HepG2 (cell line): ENCODE measurements around the gene APRT. TPM values are rescaled to one million over a fixed set of nuclear protein-coding genes. Genes with fewer than 3 reads are reported as not detected.

Experiments used
- ATAC-seq: fragments of 200-7000 bp; cut with Tn5 transposase; 3 replicates; pipeline ENCODE4 v1.9.1; 2020; ENCODE audit warnings: mild to moderate bottlenecking, moderate library complexity
- BruUV-seq: library from RNA; stranded (reverse); fragments of 400-500 nt; replicated peaks from 2 replicates; lab custom pipeline; 2021; lab: Mats Ljungman, UMichigan
- CTCF ChIA-PET: fragments of 300-600 bp; formaldehyde crosslinking; extraction: SDS; loops from one replicate; lab custom pipeline; 2021; ENCODE audit warnings: low total read pairs, inconsistent platforms, low intra/inter-chr PET ratio; lab: Yijun Ruan, JAX
- POLR2A ChIA-PET: fragments of 350-600 bp; sonication (Branson Sonifier 250); formaldehyde crosslinking; loops from one replicate; lab custom pipeline; 2020; ENCODE audit warnings: antibody characterized with exemption, inconsistent platforms; lab: Yijun Ruan, JAX
- DNase-seq: peaks from one replicate; pipeline ENCODE4 v3.0.0-alpha.2; 2015; ENCODE audit warnings: low spot score
- FAIRE-seq: peaks from 3 replicates; lab custom pipeline; 2011; peaks lifted over from hg19 to GRCh38; lab: Jason Lieb, UNC
- H2AFZ ChIP-seq: one replicate; pipeline ENCODE4 v1.6.1; 2011; ENCODE audit warnings: low read length, inconsistent platforms
- H3K27ac ChIP-seq: fragments of 300-600 bp; 3 replicates; pipeline ENCODE4 v1.8.0; 2011; ENCODE audit warnings: mixed run types, mild to moderate bottlenecking, mixed read lengths, low read length, inconsistent platforms; ENCODE audit not compliant: insufficient read depth; ENCODE audit errors: extremely low read length
- H3K27me3 ChIP-seq, 2 experiments: fragments of 200-600 bp in 1 of 2; 2 replicates in 1 of 2; 3 replicates in 1 of 2; pipeline versions ENCODE4 v1.6.0 to v1.8.0; 2011; ENCODE audit warnings: low read length in 2 of 2, mild to moderate bottlenecking in 2 of 2, moderate library complexity in 2 of 2, inconsistent platforms in 1 of 2; ENCODE audit not compliant: insufficient read depth in 2 of 2, control insufficient read depth in 1 of 2
- H3K36me3 ChIP-seq, 2 experiments: fragments of 200-600 bp in 1 of 2; replicated peaks in 1 of 2; 2 replicates in 1 of 2; 3 replicates in 1 of 2; pipeline versions ENCODE4 v1.5.1 to v1.8.0; 2011; ENCODE audit warnings: low read length in 2 of 2, inconsistent platforms in 1 of 2; ENCODE audit not compliant: insufficient read depth in 2 of 2, control insufficient read depth in 1 of 2
- H3K4me1 ChIP-seq: 2 replicates; pipeline ENCODE4 v1.5.1; 2012; ENCODE audit warnings: low read length, inconsistent platforms; ENCODE audit not compliant: insufficient read depth
- H3K4me2 ChIP-seq: 2 replicates; pipeline ENCODE4 v1.6.0; 2011; ENCODE audit warnings: low read depth, low read length, inconsistent platforms
- H3K4me3 ChIP-seq, 3 experiments: fragments of 200-600 bp in 1 of 3; sonication (generic), shearing (Covaris generic) in 1 of 3; replicated peaks in 1 of 3; 2 replicates each; pipeline ENCODE4 v1.5.1; 2011 to 2016; ENCODE audit warnings: low read length in 3 of 3, inconsistent platforms in 2 of 3, low read depth in 2 of 3, mild to moderate bottlenecking in 2 of 3, control low read depth in 1 of 3, mixed read lengths in 1 of 3; ENCODE audit not compliant: insufficient read depth in 1 of 3
- H3K79me2 ChIP-seq: one replicate; pipeline ENCODE4 v1.6.1; 2011; ENCODE audit warnings: low read length, inconsistent platforms; ENCODE audit not compliant: insufficient read depth
- H3K9ac ChIP-seq: 2 replicates; pipeline ENCODE4 v1.6.0; 2011; ENCODE audit warnings: mild to moderate bottlenecking, low read depth, low read length, inconsistent platforms; ENCODE audit not compliant: insufficient read depth
- H3K9me3 ChIP-seq: 2 replicates; pipeline ENCODE4 v1.5.1; 2012; ENCODE audit warnings: mild to moderate bottlenecking, low read length
- H4K20me1 ChIP-seq: 2 replicates; pipeline ENCODE4 v1.6.0; 2011; ENCODE audit warnings: inconsistent platforms, mild to moderate bottlenecking, low read length, moderate library complexity; ENCODE audit not compliant: insufficient read depth
- CC2D1A ChIP-seq: sonication (generic); formaldehyde crosslinking; IDR thresholded peaks from 2 replicates; pipeline ENCODE4 v1.8.1; 2023; ENCODE audit warnings: mild to moderate bottlenecking, missing genetic modification reagents
- CEBPG ChIP-seq: IDR thresholded peaks from 2 replicates; pipeline ENCODE4 v1.6.1; 2016
- HNF4A ChIP-seq: sonication (generic); formaldehyde crosslinking; IDR thresholded peaks from 2 replicates; pipeline ENCODE4 v1.4.0; 2020; ENCODE audit warnings: missing genetic modification reagents
- NBN ChIP-seq: fragments of 450-650 bp; conservative IDR thresholded peaks from 2 replicates; pipeline ENCODE4 v1.6.1; 2017
- NR2F6 ChIP-seq, 2 experiments: IDR thresholded peaks; 2 replicates each; pipeline ENCODE4 v1.6.1; 2016; ENCODE audit warnings: antibody characterized with exemption in 1 of 2, mild to moderate bottlenecking in 1 of 2
- RARA ChIP-seq: IDR thresholded peaks from 2 replicates; pipeline ENCODE4 v1.6.1; 2016; ENCODE audit warnings: missing genetic modification reagents, missing compliant biosample characterization
- RBM22 ChIP-seq: fragments of 200-400 bp; formaldehyde crosslinking; optimal IDR thresholded peaks from 2 replicates; pipeline ENCODE3; 2017; ENCODE audit warnings: mild to moderate bottlenecking, low read length, moderate library complexity
- TBP ChIP-seq: sonication (generic); formaldehyde crosslinking; IDR thresholded peaks from 2 replicates; pipeline ENCODE4 v1.5.0; 2020; ENCODE audit warnings: missing genetic modification reagents
- XRCC5 ChIP-seq: fragments of 200-400 bp; formaldehyde crosslinking; optimal IDR thresholded peaks from 2 replicates; pipeline ENCODE3; 2017; ENCODE audit warnings: mild to moderate bottlenecking, low read length
- ZMYM3 ChIP-seq: sonication (generic); formaldehyde crosslinking; IDR thresholded peaks from 2 replicates; pipeline ENCODE4 v1.5.1; 2020; ENCODE audit warnings: mild to moderate bottlenecking, missing genetic modification reagents
- ZNF143 ChIP-seq: sonication (generic); formaldehyde crosslinking; IDR thresholded peaks from 2 replicates; pipeline ENCODE4 v1.4.0; 2020; ENCODE audit warnings: missing genetic modification reagents
- ZNF501 ChIP-seq: sonication (generic); formaldehyde crosslinking; IDR thresholded peaks from 2 replicates; pipeline ENCODE4 v1.5.1; 2020; ENCODE audit warnings: mild to moderate bottlenecking, moderate library complexity, missing genetic modification reagents
- ZNF569 ChIP-seq: sonication (generic); formaldehyde crosslinking; IDR thresholded peaks from 2 replicates; pipeline ENCODE4 v1.5.0; 2020; ENCODE audit warnings: mild to moderate bottlenecking, missing genetic modification reagents, moderate library complexity, borderline replicate concordance
- ZNF572 ChIP-seq: sonication (generic); formaldehyde crosslinking; IDR thresholded peaks from 2 replicates; pipeline ENCODE4 v1.5.1; 2020; ENCODE audit warnings: mild to moderate bottlenecking, missing genetic modification reagents
- ZNF772 ChIP-seq: sonication (generic); formaldehyde crosslinking; IDR thresholded peaks from 2 replicates; pipeline ENCODE4 v1.5.0; 2020; ENCODE audit warnings: mild to moderate bottlenecking, missing genetic modification reagents
- WGBS: methylation state at CpG from one replicate; pipeline ENCODE4 v1.1.6; 2017; ENCODE audit warnings: low lambda C conversion rate; 5-methylcytosine and 5-hydroxymethylcytosine counted together
- in situ Hi-C: cut with HindIII; loops from 2 replicates; pipeline ENCODE4 v1.10.0; 2017; ENCODE audit warnings: low pct_unique_long_range_greater_than_20kb; ENCODE audit not compliant: extremely low pct_ligation_motif_present
- intact Hi-C: fragments of 100-400 bp; cut with micrococcal nuclease; formaldehyde crosslinking; loops from one replicate; pipeline ENCODE4 v1.10.0; 2022; ENCODE audit not compliant: unreplicated experiment
- polyA plus RNA-seq, 8 experiments: library from polyadenylated mRNA; depleted of rRNA in 3 of 8; stranded (reverse) in 7 of 8; unstranded in 1 of 8; fragments of >200 nt; fragmentation: Illumina TruSeq in 4 of 8; extraction: Trizol in 4 of 8; gene quantifications; 2 replicates each; pipeline versions ENCODE4 v1.2.1 to v1.2.3, GENCODE V29; 2011 to 2016; ENCODE audit warnings: low read depth in 4 of 8, missing spikeins in 1 of 8, mixed read lengths in 1 of 8; ENCODE audit not compliant: insufficient read depth in 1 of 8
- total RNA-seq, 5 experiments: library from RNA; depleted of rRNA; stranded (reverse); fragments of >200 nt; fragmentation: Illumina TruSeq; extraction: Trizol; gene quantifications; 2 replicates each; pipeline ENCODE4 v1.2.3, GENCODE V29; 2016; ENCODE audit warnings: low read depth in 1 of 5
- TF ChIP-seq, protein P1 (sequence below): sonication (generic); formaldehyde crosslinking; IDR thresholded peaks from 2 replicates; pipeline ENCODE4 v1.4.0; 2020; ENCODE audit warnings: mild to moderate bottlenecking, missing genetic modification reagents
- TF ChIP-seq, protein P2 (sequence below): conservative IDR thresholded peaks from 2 replicates; pipeline ENCODE4 v1.6.1; 2018; ENCODE audit warnings: missing genetic modification reagents
- TF ChIP-seq, protein P3 (sequence below): sonication (generic); formaldehyde crosslinking; IDR thresholded peaks from 2 replicates; pipeline ENCODE4 v1.4.0; 2020; ENCODE audit warnings: mild to moderate bottlenecking, low read depth, missing genetic modification reagents
- TF ChIP-seq, protein P4 (sequence below): sonication (generic); formaldehyde crosslinking; conservative IDR thresholded peaks from 2 replicates; pipeline ENCODE4 v1.8.1; 2023; ENCODE audit warnings: missing genetic modification reagents

APRT gene
- total and polyA plus RNA-seq, 2 of the 13 experiments (the other 11 are each of a cell fraction or from before 2014, with no cell fraction given), result 155 to 242 TPM

DNA sequence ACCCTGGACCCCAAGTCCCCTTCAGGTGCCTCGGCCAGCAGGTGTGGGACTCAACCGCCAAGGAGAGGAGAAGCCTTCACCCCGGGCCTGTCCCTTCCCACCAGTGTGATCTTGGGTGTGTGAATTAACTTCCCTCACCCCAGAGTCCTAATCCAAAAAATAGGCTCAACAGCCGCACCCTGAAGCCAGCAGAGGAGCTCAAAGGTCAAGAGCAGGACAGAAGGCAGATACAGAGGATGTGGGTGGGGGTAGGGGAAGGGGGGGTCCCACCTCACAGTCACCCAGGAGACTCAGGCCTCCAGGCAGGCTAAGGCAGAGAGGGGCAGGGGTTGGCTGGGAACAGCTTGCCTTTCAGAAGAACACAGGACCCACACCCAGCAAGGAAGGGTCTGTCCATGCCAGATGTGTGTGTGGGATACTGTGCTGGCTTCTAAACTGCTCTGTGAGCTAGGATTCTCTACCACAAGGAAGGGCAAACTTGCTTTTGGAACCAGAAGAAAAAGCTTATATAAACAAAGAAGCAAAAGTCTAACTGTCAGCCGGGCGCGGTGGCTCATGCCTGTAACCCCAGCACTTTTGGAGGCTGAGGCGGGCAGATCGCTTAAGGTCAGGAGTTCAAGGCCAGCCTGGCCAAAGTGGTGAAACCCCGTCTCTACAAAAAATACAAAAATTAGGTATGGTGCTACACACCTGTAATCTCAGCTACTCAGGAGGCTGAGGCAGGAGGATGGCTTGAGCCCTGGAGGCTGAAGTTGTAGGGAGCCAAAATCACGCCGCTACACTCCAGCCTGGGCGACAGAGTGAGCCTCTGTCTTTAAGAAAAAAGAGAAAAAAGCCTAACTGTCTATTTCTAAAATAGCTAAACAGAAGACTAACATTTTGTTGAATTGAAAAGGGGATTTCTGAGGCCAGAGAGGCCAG is 31.3 kb downstream of the APRT start:
- H3K9ac ChIP-seq, result no peak overlapping the region
- peaks cover 64% of the 10 kb centered on the region for H3K79me2 ChIP-seq
- ChIA-PET CTCF (no interaction called here), POLR2A (interaction anchor here (0.9 to 5.4 kb wide), 6 partner anchors 8 to 21 kb away, joined by 3 to 36 read pairs (median 4); no protein-coding TSS in a partner anchor)
- intact Hi-C loops, result no loop called here
- ATAC-seq (no peak), FAIRE-seq (peak; percentile 74), DNase-seq (no peak)
- in situ Hi-C loops, result no loop called here
- H3K9me3 ChIP-seq, result no peaks in the 10 kb centered on the region
- H4K20me1 ChIP-seq, result peaks cover 28% of the 10 kb centered on the region
- 56% methylated on average over 13 of the region's 13 CpGs for WGBS
- BruUV-seq, result no TSS peak
- no peaks in the 10 kb centered on the region for H3K27me3 ChIP-seq
- peak overlapping the region; percentile 6 for H3K27ac ChIP-seq
- peak overlapping the region; percentile 97 for H3K4me2 ChIP-seq
- H3K4me3 ChIP-seq, result 0 out of 6 replicates have a peak overlapping the region, but pooled peaks of 1 of the 3 experiments have one; percentile 11
- H3K36me3 ChIP-seq, result peaks cover 2 to 4% of the 10 kb centered on the region in 2 experiments; a peak in 1 of 5 replicates
- H3K4me1 ChIP-seq, result peaks cover 44% of the 10 kb centered on the region
- no peak overlapping the region for H2AFZ ChIP-seq
- peak; percentile 76 for TF ChIP-seq NR2F6 (IDR thresholded peaks at IDR 0.05)
- peak; percentile 63 for TF ChIP-seq NR2F6 (CRISPR knock-in tag; IDR thresholded peaks at IDR 0.05)
- TF ChIP-seq, protein P1, sequence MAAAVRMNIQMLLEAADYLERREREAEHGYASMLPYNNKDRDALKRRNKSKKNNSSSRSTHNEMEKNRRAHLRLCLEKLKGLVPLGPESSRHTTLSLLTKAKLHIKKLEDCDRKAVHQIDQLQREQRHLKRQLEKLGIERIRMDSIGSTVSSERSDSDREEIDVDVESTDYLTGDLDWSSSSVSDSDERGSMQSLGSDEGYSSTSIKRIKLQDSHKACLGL (CRISPR knock-in tag), result 0 out of 2 replicates have a peak, but pooled peaks have one; percentile 7
- TF ChIP-seq ZNF772 (CRISPR knock-in tag), result 0 out of 2 replicates have a peak, but pooled peaks have one; percentile 22
- TF ChIP-seq XRCC5, result no peak
- no peak for TF ChIP-seq NBN
- TF ChIP-seq CEBPG (CRISPR knock-in tag), result 0 out of 2 replicates have a peak, but pooled peaks have one; percentile 11
- peak; percentile 16 for TF ChIP-seq RBM22
- TF ChIP-seq TBP (CRISPR knock-in tag), result no peak
- TF ChIP-seq HNF4A (CRISPR knock-in tag), result 0 out of 2 replicates have a peak, but pooled peaks have one; percentile 7
- no peak for TF ChIP-seq CC2D1A (CRISPR knock-in tag)
- no peak for TF ChIP-seq ZNF569 (CRISPR knock-in tag)
- TF ChIP-seq ZNF143 (CRISPR knock-in tag), result no peak
- peak; percentile 26; the same call in 1 of the 2 replicates for TF ChIP-seq RARA (CRISPR knock-in tag)
- TF ChIP-seq ZNF572 (CRISPR knock-in tag), result 0 out of 2 replicates have a peak, but pooled peaks have one; percentile 41
- TF ChIP-seq, protein P2, sequence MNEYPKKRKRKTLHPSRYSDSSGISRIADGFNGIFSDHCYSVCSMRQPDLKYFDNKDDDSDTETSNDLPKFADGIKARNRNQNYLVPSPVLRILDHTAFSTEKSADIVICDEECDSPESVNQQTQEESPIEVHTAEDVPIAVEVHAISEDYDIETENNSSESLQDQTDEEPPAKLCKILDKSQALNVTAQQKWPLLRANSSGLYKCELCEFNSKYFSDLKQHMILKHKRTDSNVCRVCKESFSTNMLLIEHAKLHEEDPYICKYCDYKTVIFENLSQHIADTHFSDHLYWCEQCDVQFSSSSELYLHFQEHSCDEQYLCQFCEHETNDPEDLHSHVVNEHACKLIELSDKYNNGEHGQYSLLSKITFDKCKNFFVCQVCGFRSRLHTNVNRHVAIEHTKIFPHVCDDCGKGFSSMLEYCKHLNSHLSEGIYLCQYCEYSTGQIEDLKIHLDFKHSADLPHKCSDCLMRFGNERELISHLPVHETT (CRISPR knock-in tag), result no peak
- TF ChIP-seq, protein P3, sequence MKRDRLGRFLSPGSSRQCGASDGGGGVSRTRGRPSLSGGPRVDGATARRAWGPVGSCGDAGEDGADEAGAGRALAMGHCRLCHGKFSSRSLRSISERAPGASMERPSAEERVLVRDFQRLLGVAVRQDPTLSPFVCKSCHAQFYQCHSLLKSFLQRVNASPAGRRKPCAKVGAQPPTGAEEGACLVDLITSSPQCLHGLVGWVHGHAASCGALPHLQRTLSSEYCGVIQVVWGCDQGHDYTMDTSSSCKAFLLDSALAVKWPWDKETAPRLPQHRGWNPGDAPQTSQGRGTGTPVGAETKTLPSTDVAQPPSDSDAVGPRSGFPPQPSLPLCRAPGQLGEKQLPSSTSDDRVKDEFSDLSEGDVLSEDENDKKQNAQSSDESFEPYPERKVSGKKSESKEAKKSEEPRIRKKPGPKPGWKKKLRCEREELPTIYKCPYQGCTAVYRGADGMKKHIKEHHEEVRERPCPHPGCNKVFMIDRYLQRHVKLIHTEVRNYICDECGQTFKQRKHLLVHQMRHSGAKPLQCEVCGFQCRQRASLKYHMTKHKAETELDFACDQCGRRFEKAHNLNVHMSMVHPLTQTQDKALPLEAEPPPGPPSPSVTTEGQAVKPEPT (CRISPR knock-in tag), result no peak
- TF ChIP-seq, protein P4, sequence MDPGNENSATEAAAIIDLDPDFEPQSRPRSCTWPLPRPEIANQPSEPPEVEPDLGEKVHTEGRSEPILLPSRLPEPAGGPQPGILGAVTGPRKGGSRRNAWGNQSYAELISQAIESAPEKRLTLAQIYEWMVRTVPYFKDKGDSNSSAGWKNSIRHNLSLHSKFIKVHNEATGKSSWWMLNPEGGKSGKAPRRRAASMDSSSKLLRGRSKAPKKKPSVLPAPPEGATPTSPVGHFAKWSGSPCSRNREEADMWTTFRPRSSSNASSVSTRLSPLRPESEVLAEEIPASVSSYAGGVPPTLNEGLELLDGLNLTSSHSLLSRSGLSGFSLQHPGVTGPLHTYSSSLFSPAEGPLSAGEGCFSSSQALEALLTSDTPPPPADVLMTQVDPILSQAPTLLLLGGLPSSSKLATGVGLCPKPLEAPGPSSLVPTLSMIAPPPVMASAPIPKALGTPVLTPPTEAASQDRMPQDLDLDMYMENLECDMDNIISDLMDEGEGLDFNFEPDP (CRISPR knock-in tag), result no peak
- TF ChIP-seq ZMYM3 (CRISPR knock-in tag), result peak; percentile 52; the same call in 1 of the 2 replicates
- peak; percentile 69 for TF ChIP-seq ZNF501 (CRISPR knock-in tag)
